D341Med (cell line): ENCODE results near the gene PLAAT4.

Experiments used
- DNase-seq: peaks from one replicate; pipeline ENCODE4 v3.0.0; 2012; ENCODE audit warnings: low spot score

Gene PLAAT4, protein sequence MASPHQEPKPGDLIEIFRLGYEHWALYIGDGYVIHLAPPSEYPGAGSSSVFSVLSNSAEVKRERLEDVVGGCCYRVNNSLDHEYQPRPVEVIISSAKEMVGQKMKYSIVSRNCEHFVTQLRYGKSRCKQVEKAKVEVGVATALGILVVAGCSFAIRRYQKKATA

DNA sequence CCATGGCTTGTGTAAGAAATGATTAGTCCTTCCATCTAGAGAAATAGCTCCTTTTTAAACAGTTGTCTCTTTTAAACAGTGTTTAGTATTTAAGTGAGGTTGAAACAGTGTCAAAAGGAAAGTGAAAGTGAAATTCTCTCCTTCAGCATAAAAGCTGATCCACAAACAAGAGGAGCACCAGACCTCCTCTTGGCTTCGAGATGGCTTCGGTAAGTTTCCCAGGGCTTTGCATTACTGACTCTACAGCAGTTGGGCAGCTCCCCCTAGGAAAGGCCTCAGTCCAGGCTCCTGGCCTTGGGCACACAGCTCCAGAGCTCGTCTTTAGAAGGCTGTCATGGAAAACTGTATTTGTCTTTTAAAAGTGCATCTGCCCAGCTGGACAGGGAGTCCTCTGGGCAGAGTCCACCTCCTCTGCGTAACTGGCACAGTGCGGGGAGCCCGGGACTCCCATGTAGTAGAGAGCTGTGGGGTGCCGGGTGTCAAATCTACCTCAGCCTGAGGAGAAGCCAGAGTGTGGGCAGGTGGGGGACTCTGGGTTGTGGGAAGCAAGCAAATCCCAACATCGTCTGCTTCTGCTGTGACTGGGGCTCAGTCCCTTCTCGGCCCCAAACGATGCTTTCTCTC lies at the start of gene PLAAT4:
Gene PLAAT4, plus strand, starts transcription at position 140 of the 624 bp plus-strand sequence. Its CDS starts 61 bp downstream, at position 201.
- DNase-seq = no peak

DNA sequence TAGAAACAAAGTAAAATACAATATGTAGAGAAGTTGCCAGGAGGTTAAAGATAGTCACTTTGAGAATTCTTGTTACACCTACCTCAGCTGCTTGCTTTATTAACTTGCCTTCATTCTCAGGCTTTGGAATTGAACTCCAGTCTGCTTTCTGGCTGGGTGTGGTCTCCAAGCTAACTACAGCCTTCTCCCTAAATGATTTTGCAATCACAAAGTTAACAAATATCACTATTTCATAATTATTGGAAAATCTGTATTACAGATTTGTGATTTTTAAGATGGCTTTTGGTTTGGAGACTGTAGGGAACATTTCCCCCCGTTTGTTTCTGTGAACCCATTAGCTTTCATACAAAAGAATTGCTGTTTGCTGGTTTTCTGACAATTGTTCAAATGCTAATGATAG lies 47.8 kb upstream of the PLAAT4 start:
- DNase-seq = no peak

DNA sequence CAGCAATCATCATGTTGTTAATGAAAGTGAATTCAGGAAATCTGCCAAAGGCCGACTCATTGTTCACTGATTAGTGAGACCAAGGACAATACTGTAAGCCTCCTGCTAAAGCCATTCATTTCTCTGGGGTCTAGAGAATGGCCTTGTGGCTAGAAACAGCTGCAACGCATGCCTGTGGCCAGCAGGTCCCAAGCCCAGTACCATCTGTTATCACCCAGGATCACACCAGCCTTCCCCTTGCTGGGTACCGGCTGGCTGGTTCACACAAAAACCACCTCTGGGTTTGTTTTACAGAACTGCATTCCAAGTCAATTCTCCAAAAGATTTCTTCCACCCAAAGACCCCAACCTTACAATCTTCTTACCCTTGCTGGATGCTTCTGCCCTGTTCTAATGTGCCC lies 46.7 kb upstream of the PLAAT4 start:
- DNase-seq = no peak

DNA sequence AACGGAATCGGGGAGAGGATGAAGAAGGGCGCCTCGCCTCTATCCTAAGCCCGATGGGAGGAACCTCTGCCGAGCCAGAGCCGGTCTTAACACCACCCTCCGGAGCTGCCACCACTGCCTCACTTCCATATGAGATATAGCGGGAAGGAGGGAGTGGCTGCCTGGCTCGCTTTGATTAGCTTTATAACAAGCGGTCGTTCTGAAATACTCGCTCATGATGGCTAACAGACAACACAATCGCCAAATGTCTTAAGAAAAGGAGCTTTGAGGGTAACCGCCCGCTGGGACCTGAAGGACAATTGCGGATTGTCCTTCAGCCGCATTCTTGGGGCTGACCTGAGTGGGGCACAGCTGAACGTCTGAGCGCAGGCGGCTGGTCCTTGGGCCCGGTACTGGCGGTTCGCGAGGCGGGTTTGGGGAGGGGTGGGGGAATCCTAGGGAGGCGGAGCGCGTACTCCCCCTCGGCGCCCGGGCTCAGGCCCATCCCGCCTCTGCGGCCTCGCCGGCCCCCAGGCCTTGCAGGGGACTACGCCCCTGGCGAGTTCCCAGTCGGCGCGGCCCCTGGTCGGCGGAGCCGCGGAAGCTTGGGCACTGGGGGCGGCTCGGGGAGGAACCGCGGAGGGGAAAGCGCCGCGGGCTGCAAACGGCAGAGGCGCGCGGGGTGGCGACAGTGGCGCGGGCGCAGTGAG lies 45.9 kb upstream of the PLAAT4 start, which contains the start of gene PLAAT5:
Gene PLAAT5, minus strand, starts transcription at position 617 of the 689 bp plus-strand sequence. Its CDS starts 133 bp downstream, at position 484.
- DNase-seq = peak; percentile 38

DNA sequence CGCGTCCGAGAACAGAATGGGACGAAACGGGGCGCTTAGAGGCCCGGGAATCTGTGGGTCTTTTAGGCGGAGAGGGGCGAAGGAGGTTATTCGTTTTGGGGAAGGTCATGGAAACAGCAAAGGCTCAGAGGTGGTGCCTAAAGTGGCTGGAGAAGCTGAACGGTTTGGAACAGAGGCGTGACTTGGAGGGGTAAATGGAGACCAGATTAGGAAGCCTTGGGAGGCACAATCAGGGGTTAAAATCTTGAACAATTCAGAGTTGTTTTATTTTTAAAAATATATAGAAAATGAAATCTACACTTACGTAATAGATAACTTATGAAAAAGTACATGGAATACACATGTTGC lies 45.4 kb upstream of the PLAAT4 start:
- DNase-seq = no peak

DNA sequence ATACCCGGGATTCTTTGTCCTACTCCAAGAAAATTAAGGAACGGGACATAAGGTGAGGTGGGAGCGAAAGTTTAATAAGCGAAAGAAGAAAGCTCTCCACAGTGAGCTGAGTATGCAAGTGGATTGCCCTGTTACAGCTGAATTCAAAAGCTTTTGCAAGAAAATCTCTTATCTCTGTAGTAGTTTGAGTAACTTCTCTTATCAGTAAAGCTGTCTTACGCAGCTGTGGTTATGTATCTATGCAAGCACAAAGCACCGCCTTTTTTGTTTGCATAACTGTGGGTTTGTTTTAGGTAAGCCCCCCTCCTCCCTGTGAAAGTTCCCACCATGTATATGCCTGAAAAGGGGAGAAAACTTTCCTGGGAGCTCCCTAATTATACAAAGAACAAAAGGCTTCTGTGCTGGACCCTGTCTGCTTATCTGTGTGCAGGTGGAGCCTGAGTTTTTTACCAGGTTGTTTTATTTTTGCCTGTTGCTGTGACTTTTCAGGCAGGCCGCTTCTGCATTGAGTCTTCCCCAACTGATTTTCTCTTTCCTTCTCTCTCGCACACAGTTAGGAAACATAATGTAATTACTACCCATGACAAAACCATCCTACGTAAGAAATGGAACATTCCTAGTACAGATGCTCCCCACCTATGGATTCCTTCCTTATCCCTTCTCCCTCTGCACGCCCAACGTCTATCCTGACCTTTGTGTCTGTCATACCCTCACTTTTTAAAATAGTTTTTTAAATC lies 44.8 kb upstream of the PLAAT4 start:
- no peak for DNase-seq

DNA sequence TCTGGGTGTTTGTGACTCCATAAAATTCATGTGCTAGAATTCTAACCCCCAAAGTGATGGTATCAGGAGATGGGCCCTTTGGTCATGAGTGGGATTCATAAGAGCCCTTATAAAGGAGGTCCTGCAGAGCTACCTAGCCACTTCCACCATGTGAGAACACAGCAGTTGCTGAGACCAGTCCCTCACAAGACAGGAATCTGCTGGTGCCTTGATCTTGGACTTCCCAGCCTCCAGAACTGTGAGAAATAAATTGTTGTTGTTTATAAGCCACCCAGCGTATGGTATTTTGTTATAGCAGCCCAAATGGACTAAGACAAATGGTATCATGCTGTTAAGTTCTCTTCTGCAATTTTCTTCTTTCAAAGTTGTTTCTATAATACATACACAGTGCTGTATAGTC lies 44.2 kb upstream of the PLAAT4 start:
- DNase-seq = no peak

DNA sequence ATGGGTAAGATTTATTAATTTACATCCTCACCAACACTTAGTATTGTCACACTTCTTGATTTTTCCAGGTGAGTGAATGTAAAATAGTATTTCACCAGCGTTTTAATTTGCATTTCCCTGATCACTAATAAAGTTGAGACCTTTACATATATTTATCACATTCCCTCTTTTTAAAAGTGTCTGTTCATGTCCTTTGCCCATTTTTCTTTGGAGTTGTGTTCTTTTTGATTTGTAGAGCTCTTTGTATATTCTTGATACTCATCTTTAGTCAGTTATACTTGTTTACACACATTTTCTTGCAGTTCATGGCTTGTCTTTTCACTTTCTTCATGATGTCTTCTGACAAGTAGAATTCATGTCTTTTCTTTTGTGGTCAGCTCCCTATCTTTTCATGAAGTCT lies 43.5 kb upstream of the PLAAT4 start:
- no peak for DNase-seq

DNA sequence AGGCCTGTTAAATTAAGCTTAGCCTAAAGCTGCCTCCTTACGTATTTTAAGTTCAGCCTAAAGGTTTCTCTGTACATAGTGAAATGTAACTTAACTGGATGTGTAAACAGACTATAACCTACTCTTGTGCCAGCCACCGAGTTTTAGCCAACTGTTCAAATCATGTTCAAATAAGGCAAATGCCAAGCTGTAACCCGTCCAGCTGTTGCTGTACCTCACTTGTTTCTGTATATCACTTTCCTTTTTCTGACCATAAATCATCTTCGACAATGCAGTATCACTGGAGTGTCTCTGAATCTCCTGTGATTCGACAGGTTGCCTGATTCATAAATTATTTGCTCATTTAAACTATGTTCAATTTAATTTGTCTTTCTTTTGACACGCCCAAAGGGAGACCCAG lies 41.6 kb upstream of the PLAAT4 start:
- DNase-seq = no peak

DNA sequence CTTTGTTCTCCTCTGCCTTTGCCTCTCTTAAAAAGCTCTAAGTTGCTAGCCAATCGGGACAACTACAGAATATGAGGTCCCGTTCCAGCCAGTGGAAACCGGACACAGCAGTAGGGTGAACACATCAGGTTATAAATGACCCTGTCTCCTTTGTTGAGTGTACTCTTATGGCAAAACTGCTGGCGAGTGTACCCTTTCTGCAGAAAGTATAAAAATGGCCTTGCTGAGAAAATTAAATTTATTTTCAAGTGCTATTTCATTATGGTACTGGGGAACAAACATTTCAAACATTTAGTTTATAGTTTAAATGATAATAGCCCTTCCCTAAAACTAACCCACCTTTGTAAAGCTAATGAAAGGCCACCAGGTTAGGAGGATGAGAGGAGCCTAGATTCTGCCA lies 36.7 kb upstream of the PLAAT4 start:
- DNase-seq = no peak

DNA sequence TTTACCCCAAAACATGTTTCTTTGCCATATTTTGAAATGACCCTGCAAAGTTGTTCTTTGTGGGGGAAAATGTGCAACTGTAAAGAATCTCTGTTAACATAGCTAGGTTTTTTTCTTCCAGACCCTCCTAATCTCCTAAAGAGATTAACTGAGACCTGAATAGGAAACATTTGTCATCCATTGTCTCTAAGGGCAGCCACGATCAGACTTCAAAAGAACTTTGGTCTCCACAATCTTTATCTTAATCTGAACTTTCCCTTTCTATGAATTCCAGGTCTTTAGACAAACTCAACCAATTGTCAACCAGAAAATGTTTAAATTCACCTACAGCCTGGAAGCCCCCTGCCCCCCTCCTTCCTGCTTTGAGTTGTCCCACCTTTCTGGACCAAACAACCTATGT lies 35.4 kb upstream of the PLAAT4 start:
- no peak for DNase-seq

DNA sequence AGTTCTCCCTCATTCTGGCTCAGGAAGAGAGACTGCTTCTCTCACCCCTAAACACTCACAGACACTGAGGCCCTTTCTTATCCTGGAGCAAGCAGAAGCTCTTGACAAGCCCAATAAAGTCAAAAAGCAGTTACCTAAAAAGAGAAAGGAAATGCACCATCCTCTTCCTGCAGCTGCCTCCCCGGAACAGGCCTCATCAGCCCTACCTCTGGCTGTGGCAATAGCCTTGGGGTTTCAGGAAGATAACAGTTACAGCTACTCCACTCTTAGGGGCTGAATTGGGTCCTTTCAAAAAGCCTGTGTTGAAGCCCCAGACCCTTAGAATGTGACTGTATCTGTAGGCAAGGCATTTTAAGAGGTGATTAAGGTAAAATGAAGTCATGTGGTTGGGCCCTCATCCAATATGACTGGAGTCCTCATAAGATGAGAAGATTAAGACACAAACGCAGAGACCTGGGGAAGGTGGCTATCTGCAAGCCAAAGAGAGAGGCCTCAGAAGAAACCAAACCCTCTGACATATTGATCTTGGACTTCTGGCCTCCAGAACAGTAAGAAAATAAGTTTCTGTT lies 34.3 kb upstream of the PLAAT4 start:
- no peak for DNase-seq

DNA sequence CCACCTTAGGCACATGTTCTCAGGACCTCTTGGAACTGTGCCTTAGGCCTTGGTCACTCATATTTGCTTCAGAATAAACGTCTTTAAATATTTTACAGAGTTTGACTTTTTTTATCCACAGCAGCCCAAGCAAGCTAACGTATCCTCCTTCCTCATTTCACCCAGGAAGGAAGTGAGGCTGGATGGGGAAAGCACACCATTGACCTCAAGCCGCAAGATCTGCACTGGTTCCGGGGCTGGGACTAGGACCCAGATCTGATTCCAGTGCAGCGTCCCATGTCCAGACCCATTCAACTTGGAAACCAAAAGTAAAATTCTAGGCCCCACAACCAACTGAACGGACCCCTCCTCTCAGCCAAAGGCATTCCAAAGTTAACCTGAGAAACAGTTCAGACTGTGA lies 33.1 kb upstream of the PLAAT4 start:
- no peak for DNase-seq

DNA sequence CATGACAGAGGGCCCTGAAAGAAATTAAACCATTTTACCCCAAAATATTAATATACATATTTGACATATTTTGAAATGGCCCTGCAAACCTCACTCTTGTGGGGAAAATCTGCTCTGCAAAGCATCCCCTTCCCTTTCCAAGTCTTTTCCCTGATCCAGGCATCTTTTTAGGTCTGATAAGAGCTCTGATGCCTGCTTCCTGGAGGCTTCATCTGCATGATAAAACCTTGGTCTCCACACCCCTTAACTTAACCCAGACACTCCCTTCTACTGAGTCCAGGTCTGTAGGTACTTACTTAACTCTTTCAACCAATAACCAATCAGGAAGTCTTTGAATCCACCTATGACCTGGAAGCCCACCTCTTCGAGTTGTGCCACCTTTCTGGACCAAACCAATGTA lies 32.6 kb upstream of the PLAAT4 start:
- no peak for DNase-seq

DNA sequence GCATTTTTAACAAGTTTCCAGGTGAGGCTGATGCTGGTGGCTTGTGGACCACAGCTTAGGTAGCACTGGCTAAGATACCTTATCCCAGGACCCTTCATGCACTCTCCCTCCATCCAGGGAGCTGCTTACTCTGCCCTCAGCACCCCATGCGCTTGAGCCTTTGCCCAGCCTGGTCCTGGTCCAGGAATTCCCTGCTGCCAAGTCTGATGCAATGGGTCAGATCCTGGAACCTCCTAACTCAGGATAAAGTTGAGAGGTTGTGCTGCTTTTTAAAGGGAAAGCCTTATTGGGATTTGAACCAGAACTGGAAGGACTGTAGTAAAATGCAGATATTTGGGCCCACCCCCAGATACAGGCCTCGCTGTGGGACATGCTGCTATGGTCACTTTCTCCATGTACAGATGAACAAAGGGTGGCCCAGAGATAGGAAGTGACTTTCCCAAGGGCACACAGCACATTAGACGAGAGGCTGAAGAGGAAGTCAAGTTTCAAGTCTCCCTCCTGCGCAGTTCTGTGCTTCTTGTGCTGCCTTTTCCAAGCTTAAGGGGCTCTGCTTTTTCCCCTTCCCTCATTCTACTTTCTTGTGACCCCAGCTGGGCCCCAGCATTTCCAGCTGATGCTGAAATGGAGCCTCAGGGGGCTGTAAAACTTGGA lies 31.5 kb upstream of the PLAAT4 start:
- DNase-seq = no peak

DNA sequence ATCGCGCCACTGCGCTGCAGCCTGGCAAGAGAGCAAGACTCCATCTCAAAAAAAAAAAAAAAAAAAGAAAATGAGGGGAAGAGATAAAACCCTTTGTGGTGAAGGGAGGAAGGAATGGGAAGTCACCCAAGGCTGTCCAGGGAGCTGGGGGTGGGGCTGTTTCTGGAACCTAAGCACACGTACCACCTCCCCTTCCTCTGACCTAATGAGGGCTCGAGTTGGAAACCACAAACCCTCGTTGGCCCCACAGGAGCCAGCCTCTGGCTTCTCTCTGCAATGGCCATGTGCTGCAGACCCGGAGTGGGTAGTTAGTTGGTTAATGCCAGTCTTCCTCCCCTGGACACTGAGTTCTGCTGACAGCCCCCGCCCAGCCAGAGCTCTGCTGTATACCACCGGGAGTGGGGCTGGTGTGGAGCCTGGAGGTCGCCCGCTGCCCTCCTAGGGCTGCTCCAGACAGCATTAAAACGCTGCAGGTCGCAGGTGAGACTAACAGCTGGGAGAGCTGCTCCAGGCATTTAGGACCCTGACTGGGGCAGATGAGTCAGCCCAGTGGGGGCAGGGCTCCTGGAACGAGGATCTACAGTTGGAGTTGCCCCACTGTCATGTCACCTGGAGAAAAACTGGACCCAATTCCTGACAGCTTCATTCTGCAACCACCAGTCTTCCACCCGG lies 30.6 kb upstream of the PLAAT4 start, which contains the start of gene LGALS12:
Gene LGALS12, plus strand, starts transcription at position 228 of the 672 bp plus-strand sequence. Its CDS starts 375 bp downstream, at position 603.
- DNase-seq = no peak

DNA sequence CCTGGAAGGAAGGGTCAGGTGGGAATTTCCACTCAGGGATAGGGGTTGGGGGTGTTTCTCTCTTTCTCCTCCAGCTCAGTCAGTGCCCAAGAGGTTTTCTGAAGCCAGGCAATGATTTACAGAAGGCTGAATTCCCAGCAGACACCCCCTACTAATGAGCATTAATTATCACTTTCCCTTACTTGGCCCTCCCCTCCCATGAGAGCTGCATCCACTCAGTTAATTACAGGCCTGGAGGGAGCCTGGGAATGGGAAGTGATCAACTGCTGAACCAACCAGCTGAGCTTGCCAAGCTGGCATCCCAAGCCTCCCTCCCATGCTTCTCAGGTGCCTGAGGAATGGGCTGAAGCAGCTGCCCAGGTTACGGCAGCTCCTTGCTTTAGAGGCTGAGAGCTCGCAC lies 29.7 kb upstream of the PLAAT4 start:
- DNase-seq = peak; percentile 36

DNA sequence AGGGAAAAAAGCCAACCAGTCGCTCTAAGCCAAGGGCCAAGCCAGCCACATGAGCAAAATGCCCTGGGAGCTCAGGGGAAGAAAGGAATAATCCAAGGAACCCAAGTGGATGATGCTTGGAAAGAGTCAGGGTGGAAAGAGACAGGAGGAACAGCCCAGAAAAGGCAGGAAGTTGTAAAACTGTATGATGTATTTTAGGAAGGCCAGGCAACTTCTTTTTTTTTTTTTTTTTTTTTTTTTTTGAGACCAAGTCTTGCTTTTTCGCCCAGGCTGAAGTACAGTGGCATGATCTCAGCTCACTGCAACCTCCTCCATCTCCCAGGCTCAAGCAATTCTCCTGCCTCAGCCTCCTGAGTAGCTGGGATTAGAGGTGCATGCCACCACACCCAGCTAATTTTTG lies 29.1 kb upstream of the PLAAT4 start:
- DNase-seq = no peak

DNA sequence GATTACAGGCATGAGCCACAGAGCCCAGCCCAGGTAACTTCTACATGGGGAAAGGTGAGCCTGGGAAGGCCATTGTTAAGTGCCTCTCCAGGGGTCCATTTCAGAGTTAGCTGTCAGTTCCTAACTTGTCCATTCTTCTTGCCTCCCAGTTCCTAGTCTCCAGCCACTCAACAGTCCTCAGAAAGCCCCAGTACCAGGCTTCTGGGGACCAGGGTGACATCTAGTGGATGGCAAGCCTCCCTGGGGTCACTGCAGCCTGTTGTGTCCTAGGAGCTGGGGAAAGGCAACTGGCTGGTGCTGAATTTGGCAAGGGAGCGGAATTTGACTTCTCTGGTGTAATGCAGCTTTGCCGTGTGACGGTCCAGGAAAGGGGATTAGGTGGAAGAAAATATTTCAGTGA lies 28.6 kb upstream of the PLAAT4 start:
- peak; percentile 46 for DNase-seq

DNA sequence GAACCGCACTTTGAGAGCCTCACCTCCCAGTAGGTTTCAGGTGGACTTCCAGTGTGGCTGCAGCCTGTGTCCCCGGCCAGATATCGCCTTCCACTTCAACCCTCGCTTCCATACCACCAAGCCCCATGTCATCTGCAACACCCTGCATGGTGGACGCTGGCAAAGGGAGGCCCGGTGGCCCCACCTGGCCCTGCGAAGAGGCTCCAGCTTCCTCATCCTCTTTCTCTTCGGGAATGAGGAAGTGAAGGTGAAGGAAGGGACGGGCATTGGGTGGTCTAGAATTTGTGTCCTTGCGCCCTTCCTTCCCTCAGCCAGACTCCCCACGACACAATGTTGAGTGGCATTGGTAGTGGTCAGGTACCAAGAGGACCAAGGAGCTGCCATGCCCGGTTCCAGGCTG lies 27.9 kb upstream of the PLAAT4 start:
- no peak for DNase-seq

DNA sequence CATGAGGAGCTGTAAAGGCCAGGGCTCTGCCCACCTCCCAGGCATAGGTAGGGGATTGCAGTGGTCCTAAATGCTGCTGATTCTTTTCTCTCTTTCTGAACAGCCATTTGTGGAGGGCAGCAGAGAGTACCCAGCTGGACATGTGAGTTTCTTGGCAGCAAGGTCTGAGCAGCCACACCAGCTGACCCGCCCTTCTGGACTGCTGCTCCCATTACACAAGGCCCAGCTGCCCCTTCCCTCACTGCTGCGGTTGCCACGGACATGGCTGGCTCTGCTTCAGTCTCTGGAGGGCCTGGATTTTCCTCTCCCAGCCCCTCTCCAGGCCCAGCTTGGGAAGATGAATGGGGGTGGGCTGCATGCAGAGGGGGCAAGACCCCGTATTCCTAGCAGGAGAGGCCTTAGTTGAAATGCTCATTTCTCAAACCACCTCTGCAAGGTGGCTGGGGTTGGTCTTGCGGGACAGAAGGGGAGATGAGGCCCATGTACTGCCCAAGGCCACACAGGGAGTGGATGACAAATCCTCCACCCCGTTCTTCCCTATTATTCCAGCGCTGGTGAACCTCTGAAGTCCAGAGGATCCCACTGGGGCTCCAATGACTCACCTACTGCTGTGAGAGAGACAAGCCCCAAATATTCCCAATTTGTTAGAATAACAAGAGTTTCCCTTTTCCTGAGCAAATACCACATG lies 26.1 kb upstream of the PLAAT4 start:
- DNase-seq = no peak
